Pulmonary artery endothelial cell (primary cell): ENCODE data around the gene BAZ2A. TPM values are rescaled to one million over a fixed set of nuclear protein-coding genes. Genes with fewer than 3 reads are reported as not detected.
"Not testable (repeated sequence)": the region's sequence is repeated elsewhere in the genome, so short reads cannot be mapped to it uniquely, and the experiment has no call there.

Experiments used
- DNase-seq: peaks from one replicate; pipeline ENCODE4 v3.0.0-alpha.2; 2011; ENCODE audit warnings: low read depth, low spot score
- total RNA-seq: library from RNA; depleted of rRNA; stranded (reverse); fragments of >200 nt; gene quantifications from 2 replicates; pipeline ENCODE4 v1.2.3, GENCODE V29; 2014

BAZ2A gene
- total RNA-seq, 1 donor from 2014 or later = 16.6 TPM

GRCh38 chr12:56599041-56599440 is 31.1 kb downstream of the BAZ2A start:
- no peak for DNase-seq

DNA sequence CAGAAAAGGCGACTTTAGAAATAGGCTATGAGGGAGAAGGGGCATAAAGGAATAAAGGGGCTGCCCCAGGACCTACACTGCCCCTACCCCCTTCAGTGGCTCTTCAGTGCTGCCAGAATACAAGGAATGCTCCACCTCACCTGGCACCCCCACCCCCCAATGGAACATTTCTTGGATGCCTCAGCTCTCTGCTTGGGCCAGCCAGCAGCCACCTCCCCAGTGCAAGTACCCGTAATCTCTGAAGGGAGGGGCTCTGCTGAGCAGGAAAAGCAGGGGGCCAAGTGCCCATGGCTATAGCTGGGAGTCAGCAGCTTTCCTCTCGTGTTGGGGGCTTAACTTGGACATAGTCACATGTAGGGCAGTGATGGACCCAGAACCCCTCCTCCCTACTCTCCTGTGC is 33.3 kb downstream of the BAZ2A start:
- DNase-seq = no peak

GRCh38 chr12:56593909-56594621 is 36.1 kb downstream of the BAZ2A start:
- no peak for DNase-seq

GRCh38 chr12:56591961-56592360 is 38.2 kb downstream of the BAZ2A start:
- no peak for DNase-seq

- DNase-seq = no peak
These were observed 39.0 kb downstream of the BAZ2A start for GRCh38 chr12:56591126-56591525.

DNA sequence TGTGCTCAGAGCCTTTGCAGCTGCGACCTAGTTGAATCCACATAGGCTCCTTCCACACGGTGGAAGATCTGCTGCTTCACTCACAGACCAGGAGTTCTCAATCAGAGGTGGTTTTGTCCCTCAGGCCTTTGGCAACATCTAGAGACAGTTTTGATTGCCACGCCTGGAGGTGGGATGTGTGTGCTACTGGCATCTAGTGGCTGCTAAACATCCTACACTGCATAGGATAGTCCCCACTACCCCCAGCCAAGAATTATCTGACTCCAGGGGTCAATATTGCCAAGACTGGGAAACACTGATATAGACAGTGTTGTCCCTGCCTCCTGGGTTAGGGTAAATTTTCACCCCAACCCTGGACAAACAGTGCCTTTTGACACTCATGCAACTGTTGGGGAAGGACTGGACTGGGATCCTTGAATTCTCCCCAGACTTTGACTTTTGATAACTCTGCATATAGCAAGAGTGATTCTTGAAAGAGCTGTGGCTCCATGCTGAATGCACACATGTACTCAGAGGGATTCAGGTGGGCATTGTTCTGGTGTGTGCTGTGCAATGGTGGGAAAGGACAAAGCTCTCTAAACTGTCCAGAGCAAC is 39.8 kb downstream of the BAZ2A start:
- DNase-seq = no peak

DNA sequence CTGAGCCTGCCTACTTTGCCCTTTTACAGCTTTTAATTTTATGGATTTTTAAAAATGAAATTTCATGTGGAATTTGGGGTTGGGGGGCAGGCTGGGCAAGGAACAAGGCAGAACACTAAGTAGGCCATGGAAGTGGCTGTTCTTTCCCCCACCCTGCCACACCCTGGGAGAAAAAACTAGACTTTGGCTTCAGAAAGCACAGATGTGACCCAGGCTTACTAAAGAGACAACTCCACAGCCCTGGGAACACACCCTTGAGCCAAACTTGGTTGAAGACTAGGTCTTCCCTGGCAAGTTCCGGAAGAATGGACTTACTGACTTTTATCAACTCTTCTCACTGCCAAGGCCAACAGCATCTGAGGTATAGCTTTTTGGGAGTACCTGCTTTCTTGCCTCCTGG is 40.3 kb downstream of the BAZ2A start:
- DNase-seq = no peak

- no peak for DNase-seq
These were observed 45.0 kb downstream of the BAZ2A start for GRCh38 chr12:56585098-56585497.

GRCh38 chr12:56581418-56582145 is 48.5 kb downstream of the BAZ2A start:
- no peak for DNase-seq

DNA sequence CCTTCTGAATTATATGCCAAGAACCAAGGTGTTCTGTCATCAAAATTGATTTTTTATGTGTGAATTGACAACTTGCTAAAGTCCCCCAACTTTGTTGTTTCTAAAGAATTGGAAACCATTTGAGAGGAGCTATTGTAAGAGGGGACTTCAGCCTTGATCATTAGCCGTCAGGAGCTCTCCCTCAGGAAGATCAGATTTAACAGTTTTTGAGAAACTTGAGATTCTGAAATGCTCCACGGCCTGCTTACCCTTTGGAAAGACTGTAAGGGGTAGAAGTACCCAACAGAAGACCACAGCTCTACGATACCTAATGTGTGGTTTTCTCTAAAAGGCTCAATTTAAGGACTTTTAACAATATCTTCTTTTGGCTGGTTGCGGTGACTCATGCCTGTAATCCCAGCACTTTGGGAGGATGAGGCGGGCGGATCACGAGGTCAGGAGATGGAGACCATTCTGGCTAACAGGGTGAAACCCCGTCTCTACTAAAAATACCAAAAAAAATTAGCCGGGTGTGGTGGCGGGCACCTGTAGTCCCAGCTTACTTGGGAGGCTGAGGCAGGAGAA is 51.1 kb downstream of the BAZ2A start:
- no peak for DNase-seq

GRCh38 chr12:56577248-56577647 is 52.9 kb downstream of the BAZ2A start:
- DNase-seq = not testable (repeated sequence)

- DNase-seq = no peak
These were observed 55.9 kb downstream of the BAZ2A start for GRCh38 chr12:56574210-56574609.

- DNase-seq = no peak
These were observed 57.8 kb downstream of the BAZ2A start for GRCh38 chr12:56572288-56572687.

- no peak for DNase-seq
These were observed 59.0 kb downstream of the BAZ2A start for GRCh38 chr12:56571121-56571520.

DNA sequence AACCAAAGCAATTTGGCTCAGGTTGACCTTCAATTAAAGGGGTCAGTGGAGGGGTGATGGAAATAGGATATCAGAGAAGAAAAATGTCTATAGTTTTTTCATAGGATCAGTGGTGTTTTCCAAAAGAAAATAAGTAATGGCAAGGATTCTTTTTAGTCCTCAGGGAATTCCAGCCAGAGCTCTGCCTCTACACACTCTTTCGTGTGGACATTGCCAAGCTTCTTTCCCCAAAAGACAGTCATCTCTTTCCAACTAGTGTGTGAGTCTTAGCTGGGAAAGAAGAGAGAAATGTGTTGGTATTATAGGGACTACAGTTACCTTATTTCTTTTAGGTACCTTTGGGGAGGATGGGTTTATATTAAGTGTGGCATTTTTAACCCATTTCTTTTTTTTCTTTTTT is 62.0 kb downstream of the BAZ2A start:
- DNase-seq = no peak

- peak; percentile 97 for DNase-seq
These were observed 64.5 kb downstream of the BAZ2A start for GRCh38 chr12:56565510-56566101.

- DNase-seq = no peak
These were observed 79.1 kb downstream of the BAZ2A start for GRCh38 chr12:56551070-56551469.

- no peak for DNase-seq
These were observed 83.4 kb downstream of the BAZ2A start for GRCh38 chr12:56546680-56547079.
